Breast epithelium (tissue), 3 donors: ENCODE data around the gene ZNF710.

Experiments
- CTCF ChIP-seq, 3 donors: fragments of 450-650 bp; IDR thresholded peaks; one replicate each; pipeline ENCODE4 v1.5.1; 2016 to 2017; ENCODE audit warnings: antibody characterized with exemption in 3 of 3, mild to moderate bottlenecking in 3 of 3, moderate library complexity in 3 of 3
- POLR2A ChIP-seq: fragments of 450-650 bp; IDR thresholded peaks from one replicate; pipeline ENCODE4 v1.6.1; 2016; ENCODE audit warnings: antibody characterized with exemption, mild to moderate bottlenecking, moderate library complexity
- POLR2AphosphoS5 ChIP-seq, 3 donors: sonication (generic); formaldehyde crosslinking; IDR thresholded peaks; one replicate each; pipeline ENCODE4 v1.6.1; 2017; ENCODE audit warnings: antibody characterized with exemption in 3 of 3

DNA sequence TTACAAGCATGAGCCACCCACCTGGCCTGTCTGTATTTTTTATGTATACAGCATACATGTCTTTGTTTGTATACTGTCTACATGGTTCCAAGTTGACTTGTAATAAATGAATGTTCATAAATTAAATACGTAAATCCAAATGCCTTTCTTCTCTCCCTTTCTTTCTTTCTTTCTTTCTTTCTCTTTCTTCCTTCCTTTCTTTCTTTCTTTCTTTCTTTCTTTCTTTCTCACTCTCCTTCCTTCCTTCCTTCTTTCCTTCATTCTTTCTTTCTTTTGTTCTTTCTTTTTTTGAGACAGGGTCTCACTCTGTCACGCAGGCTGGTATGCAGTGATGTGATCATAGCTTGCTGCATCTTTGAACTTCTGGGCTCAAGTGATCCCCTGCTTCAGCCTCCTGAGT, 17.1 kb upstream of the ZNF710 start:
- no peak for TF ChIP-seq CTCF (IDR thresholded peaks at IDR 0.05)
- no peak for TF ChIP-seq POLR2AphosphoS5 (IDR thresholded peaks at IDR 0.05)
- no peak for TF ChIP-seq POLR2A
